Mucosa of descending colon (tissue), 3 donors: ENCODE results near the gene COG5. TPM values are rescaled to one million over a fixed set of nuclear protein-coding genes. Genes with fewer than 3 reads are reported as not detected.

Source experiments
- ATAC-seq: fragments of 200-7000 bp; cut with Tn5 transposase; one replicate; pipeline ENCODE4 v1.9.1; 2020; ENCODE audit warnings: mild to moderate bottlenecking, moderate library complexity
- DNase-seq, 3 donors: peaks; one replicate each; pipeline ENCODE4 v3.0.0-alpha.2; 2020
- H3K36me3 ChIP-seq: fragments of 200-600 bp; one replicate; pipeline ENCODE4 v1.8.0; 2021; ENCODE audit warnings: low read depth, mild to moderate bottlenecking
- H3K4me1 ChIP-seq: fragments of 200-600 bp; one replicate; pipeline ENCODE4 v1.8.0; 2021; ENCODE audit warnings: low read depth, mild to moderate bottlenecking
- H3K4me3 ChIP-seq: fragments of 200-600 bp; one replicate; pipeline ENCODE4 v1.8.0; 2021; ENCODE audit warnings: mild to moderate bottlenecking
- H3K9me3 ChIP-seq: fragments of 200-600 bp; one replicate; pipeline ENCODE4 v1.8.0; 2021; ENCODE audit warnings: mild to moderate bottlenecking
- intact Hi-C, 2 donors: fragments of 100-400 bp; cut with DNase I in 1 of 2; cut with micrococcal nuclease in 1 of 2; formaldehyde crosslinking; loops; one replicate each; pipeline versions ENCODE4 v1.11.0 to v1.11.1; 2022; cut with DNase I, micrococcal nuclease
- total RNA-seq, 3 donors: library from RNA; stranded (reverse); fragmentation: NEBNext Ultra II Directional in 2 of 3; extraction: Animal tissue kit (Norgen Biotek cat#: 25700) in 2 of 3; gene quantifications; one replicate each; pipeline versions ENCODE4 v1.2.1 to v1.2.4, GENCODE V29; 2021 to 2023
- TF ChIP-seq, protein P1 (sequence below): fragments of 200-600 bp; IDR thresholded peaks from one replicate; pipeline ENCODE4 v1.8.0; 2022; ENCODE audit warnings: antibody characterized with exemption, mild to moderate bottlenecking
- donor health status: DM: no; HTN: no; CAD: no; lungs with moderate emphysema.
- donor health status: DM: no; HTN: no; CAD: no.
- donor health status: DM: no; HTN: yes; CAD: no.

The COG5 gene
- total RNA-seq, 3 donors from 2014 or later = 46.8 to 56.4 (median 47.7) TPM

DNA sequence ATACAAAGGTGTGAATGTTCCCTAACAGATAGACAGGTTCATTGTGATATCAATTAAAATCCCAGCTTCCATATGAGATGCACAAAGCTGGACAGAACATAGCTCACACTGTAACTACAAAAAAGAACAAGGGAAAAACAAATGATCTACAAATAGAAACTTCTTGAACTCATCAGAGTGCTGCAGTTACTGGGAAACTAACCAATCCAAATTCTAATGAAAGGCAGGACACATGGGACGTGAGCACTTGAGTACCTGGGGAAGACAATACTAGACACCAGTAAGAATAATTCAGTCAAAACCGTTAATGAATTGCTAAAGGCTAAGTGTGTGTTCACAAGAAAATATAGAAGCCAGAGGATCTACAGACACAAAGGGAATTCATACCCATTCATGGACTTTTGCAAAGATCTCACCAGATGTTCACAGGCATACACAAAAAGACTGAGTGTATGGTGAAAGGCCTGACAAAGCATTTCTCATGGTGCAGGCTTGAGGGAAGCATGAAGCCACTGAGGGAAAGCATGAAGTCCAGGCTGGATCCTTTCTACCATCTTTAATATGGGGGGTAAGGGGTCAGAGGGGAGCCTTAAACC is 101.7 kb downstream of the COG5 start:
- no peaks in the 10 kb centered on the region for H3K36me3 ChIP-seq
- DNase-seq (no peak), ATAC-seq (no peak)
- no peaks in the 10 kb centered on the region for H3K9me3 ChIP-seq
- H3K4me1 ChIP-seq = no peaks in the 10 kb centered on the region
- TF ChIP-seq, protein P1, sequence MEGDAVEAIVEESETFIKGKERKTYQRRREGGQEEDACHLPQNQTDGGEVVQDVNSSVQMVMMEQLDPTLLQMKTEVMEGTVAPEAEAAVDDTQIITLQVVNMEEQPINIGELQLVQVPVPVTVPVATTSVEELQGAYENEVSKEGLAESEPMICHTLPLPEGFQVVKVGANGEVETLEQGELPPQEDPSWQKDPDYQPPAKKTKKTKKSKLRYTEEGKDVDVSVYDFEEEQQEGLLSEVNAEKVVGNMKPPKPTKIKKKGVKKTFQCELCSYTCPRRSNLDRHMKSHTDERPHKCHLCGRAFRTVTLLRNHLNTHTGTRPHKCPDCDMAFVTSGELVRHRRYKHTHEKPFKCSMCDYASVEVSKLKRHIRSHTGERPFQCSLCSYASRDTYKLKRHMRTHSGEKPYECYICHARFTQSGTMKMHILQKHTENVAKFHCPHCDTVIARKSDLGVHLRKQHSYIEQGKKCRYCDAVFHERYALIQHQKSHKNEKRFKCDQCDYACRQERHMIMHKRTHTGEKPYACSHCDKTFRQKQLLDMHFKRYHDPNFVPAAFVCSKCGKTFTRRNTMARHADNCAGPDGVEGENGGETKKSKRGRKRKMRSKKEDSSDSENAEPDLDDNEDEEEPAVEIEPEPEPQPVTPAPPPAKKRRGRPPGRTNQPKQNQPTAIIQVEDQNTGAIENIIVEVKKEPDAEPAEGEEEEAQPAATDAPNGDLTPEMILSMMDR = no peak
- intact Hi-C loops = loop anchor here (2.0 to 10.0 kb wide), 2 partner anchors 263 to 413 kb away; no protein-coding TSS in a partner anchor
- H3K4me3 ChIP-seq = no peak overlapping the region

DNA sequence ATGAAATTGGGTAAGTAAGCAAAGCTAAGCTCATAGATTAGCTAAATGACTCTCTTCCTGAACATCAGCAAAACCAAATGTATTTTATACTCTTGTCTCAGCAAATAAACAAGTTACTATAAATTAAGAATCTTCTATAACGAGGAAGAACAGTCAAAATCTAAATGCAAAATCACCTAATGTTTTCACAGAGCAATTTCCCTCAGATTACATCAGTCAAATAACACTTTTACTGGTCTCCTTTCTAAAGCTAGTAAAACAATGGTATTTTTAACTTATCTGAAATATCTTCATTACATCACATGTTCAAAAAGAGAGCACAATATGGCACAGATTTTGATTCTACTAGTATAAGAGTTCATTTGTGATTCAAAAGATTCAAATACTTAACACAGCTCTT is 110.3 kb downstream of the COG5 start:
- Histone ChIP-seq H3K4me3 (no peak overlapping the region), H3K36me3 (no peaks in the 10 kb centered on the region), H3K9me3 (no peaks in the 10 kb centered on the region), H3K4me1 (no peaks in the 10 kb centered on the region)
- TF ChIP-seq, protein P1 = no peak
- DNase-seq = no peak
- ATAC-seq = no peak
- intact Hi-C loops = no loop called here

DNA sequence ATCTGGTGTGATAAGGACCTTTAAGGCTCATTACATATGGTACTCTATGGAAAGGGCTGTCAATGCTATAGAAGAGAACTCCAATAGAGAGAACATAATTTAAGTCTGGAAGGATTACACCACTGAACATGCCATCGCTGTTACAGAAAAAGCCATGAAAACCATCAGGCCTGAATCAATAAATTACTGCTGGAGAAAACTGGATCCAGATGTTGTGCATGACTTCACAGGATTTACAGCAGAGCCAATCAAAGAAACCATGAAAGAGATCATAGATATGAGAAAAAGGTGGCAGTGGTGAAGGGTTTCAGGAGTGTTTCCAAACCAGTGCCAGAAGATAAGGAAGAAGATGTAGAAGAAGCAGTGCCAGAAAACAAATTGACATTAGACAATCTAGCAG is 112.8 kb downstream of the COG5 start:
- no peak for ATAC-seq
- Histone ChIP-seq H3K4me3 (no peak overlapping the region), H3K4me1 (no peaks in the 10 kb centered on the region), H3K36me3 (no peaks in the 10 kb centered on the region), H3K9me3 (no peaks in the 10 kb centered on the region)
- intact Hi-C loops = no loop called here
- DNase-seq = no peak
- TF ChIP-seq, protein P1 = no peak

DNA sequence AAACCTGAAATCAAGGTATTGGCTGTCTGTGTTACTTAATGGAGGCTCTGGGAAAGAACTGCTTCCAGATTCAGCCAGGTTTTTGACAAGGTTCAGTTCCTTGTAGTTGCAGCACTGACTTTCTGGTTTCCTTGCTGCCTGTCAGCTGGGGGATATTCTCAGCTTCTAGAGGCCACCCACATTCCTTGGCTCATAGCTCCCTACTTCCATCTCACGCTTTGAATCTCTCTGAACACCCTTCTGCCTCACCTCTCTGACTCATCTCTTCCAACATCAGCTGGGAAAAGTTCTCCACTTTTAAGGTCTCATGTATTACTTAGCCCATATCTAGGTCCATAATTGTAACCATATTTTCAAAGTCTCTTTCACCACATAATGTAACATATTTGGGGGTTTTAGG is 116.7 kb downstream of the COG5 start:
- intact Hi-C loops = no loop called here
- no peaks in the 10 kb centered on the region for H3K36me3 ChIP-seq
- H3K4me1 ChIP-seq = no peaks in the 10 kb centered on the region
- no peak overlapping the region for H3K4me3 ChIP-seq
- ATAC-seq (no peak), DNase-seq (no peak)
- TF ChIP-seq, protein P1 = no peak
- no peaks in the 10 kb centered on the region for H3K9me3 ChIP-seq

DNA sequence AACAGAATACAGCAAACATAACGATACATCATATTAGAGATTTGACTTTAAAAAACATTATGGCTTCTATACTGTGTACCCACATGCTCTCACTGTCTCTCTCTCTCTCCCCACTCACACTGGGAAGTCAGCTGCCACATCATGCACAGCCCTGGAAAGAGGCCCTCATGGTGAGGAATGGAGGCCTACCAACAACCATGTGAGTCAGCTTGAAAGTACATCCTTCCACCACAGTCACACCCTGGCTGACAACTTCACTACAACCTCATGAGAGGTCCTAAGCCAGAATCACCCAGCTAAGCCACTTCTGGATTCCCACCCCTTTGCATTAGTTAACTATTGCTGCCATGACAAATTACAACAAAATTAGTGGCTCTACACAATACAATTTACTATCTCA is 117.2 kb downstream of the COG5 start:
- no peak for DNase-seq
- Histone ChIP-seq H3K4me3 (no peak overlapping the region), H3K9me3 (no peaks in the 10 kb centered on the region), H3K36me3 (no peaks in the 10 kb centered on the region), H3K4me1 (no peaks in the 10 kb centered on the region)
- TF ChIP-seq, protein P1 = no peak
- intact Hi-C loops = no loop called here
- no peak for ATAC-seq

DNA sequence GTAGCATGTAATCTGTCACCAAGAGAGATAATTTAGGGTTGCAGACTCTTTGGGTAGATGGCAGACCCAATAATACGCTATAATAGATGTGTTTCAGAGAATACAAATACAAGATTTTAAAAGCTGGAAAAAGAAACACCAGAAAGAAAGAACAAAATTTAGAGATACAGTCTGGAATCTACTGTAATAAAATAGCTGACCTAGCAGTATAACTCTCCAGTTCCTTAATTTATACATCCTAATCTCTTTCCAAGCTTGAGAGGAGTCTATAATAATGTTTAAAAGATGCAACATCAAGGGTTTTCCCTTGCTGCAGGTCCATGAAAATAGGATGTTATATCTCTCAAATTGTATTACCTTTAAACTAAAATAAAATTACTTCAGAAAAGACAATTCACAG is 121.0 kb downstream of the COG5 start:
- ATAC-seq = no peak
- intact Hi-C loops = no loop called here
- TF ChIP-seq, protein P1 = no peak
- Histone ChIP-seq H3K36me3 (no peaks in the 10 kb centered on the region), H3K4me1 (no peaks in the 10 kb centered on the region), H3K4me3 (no peak overlapping the region), H3K9me3 (no peaks in the 10 kb centered on the region)
- no peak for DNase-seq
